ENCODE data around the gene ANAPC2. TPM values are rescaled to one million over a fixed set of nuclear protein-coding genes. Genes with fewer than 3 reads are reported as not detected.
"Not testable (repeated sequence)": the region's sequence is repeated elsewhere in the genome, so short reads cannot be mapped to it uniquely, and the experiment has no call there.

ANAPC2 gene
- total RNA-seq, 1 experiment from 2014 or later = 23.1 TPM

GRCh38 chr9:137145731-137146526 is 42.4 kb downstream of the ANAPC2 start:
- DNase-seq (ENCODE audit: low spot score) = no peak

GRCh38 chr9:137143459-137143858 is 44.9 kb downstream of the ANAPC2 start:
- no peak for DNase-seq (ENCODE audit: low spot score)

DNA sequence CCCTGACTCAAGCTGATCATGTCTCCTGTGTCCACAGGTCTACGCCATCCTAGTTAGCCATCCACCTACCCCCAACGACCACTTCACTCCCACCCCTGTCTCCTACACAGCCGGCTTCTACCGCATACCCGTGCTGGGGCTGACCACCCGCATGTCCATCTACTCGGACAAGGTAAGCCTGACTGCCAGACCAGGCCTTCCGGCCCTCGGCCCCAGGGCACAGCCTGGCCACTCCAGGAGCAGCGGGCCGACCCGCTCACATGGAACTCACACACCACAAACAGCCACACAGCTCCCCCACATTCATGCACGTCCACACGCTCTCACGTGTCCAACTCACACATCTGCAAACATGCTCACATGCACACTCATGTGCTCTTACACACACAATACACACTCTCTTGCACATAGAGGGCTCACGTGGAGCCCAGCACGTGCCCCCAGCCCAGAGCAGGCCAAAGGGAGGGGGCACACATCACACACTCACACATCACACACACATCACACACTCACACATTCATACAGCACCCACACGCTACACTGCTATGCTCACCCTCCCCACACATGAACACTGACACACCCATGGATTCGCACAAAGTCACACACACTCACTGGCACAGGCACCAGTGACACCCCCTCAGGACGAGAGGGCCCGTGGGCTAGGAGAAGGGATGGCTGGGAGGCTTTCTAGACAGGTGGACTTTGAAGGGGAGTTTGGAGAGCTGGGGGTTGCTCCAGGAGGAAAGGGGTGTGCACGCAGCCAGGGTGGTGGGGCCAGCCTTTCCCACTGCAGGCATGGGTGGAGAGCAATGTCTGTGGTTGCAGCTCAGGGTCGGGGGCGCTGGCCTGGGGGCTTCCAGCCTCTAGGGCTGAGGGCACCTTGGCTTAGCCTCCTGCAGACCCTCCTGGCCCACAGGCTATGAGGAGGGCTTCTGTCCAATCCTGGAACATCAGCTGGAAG is 46.1 kb downstream of the ANAPC2 start:
- no peak for DNase-seq (ENCODE audit: low spot score)

DNA sequence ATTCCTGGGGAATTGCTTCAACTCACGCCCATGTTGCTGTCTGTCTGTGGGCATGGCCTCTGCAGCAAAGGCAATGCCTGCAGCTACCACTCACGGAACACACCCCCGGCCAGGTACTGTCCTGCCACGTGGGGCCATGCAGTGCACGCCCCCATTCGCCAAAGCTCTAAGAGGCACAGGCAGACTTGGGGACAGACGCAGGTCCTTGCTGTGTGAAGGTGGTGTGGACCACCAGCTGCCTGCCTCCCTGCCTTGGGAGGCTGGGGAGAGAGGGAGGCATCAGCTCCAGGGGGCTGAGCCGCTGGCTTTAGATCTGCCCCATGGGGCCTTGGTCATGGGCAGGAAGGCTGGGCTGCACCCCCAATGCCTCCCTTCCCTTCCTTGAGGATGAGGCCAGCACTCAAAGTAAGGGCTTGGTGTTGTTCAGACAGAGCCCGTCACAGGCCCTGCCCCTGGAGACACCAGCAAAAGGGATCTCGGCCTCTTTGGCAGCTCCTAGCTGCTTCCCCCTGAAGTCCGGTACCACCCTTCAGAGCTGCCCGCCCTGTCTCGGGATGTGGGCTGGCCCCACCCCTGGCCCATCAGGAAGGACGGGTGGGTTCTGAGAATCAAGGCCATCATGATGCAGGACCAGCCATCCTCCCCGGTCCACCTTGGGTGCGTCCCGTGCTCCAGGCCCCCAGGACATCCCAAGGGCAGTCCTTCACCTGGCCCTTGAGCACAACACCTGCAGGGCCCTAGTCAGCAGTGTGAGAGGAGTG is 47.1 kb downstream of the ANAPC2 start:
- DNase-seq (ENCODE audit: low spot score) = no peak

GRCh38 chr9:137140151-137141012 is 48.0 kb downstream of the ANAPC2 start:
- no peak for DNase-seq (ENCODE audit: low spot score)

GRCh38 chr9:137139468-137140150 is 48.8 kb downstream of the ANAPC2 start:
- DNase-seq (ENCODE audit: low spot score) = no peak

DNA sequence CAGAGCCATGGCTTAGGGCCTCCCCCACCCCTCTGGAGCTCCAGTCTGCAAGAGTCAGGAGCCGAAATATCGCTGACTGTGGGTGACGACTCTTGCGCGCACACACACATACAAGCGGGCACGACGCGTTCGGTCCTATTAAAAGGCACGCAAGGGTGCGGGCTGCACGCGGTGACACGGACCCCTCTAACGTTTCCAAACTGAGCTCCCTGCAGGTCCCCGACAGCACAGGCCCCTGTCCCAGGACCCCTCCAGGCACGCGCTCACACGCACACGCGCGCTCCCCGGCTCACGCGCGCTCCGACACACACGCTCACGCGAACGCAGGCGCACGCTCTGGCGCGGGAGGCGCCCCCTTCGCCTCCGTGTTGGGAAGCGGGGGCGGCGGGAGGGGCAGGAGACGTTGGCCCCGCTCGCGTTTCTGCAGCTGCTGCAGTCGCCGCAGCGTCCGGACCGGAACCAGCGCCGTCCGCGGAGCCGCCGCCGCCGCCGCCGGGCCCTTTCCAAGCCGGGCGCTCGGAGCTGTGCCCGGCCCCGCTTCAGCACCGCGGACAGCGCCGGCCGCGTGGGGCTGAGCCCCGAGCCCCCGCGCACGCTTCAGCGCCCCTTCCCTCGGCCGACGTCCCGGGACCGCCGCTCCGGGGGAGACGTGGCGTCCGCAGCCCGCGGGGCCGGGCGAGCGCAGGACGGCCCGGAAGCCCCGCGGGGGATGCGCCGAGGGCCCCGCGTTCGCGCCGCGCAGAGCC is 49.5 kb downstream of the ANAPC2 start, which contains the start of gene GRIN1:
TSS of gene GRIN1 (plus strand) at position 433 of the 746 bp plus-strand sequence. CDS start 333 bp downstream, outside the sequence.
- no peak for DNase-seq (ENCODE audit: low spot score)

- no peak for DNase-seq (ENCODE audit: low spot score)
Observed at GRCh38 chr9:137138058-137138721, 50.2 kb downstream of the ANAPC2 start.

DNA sequence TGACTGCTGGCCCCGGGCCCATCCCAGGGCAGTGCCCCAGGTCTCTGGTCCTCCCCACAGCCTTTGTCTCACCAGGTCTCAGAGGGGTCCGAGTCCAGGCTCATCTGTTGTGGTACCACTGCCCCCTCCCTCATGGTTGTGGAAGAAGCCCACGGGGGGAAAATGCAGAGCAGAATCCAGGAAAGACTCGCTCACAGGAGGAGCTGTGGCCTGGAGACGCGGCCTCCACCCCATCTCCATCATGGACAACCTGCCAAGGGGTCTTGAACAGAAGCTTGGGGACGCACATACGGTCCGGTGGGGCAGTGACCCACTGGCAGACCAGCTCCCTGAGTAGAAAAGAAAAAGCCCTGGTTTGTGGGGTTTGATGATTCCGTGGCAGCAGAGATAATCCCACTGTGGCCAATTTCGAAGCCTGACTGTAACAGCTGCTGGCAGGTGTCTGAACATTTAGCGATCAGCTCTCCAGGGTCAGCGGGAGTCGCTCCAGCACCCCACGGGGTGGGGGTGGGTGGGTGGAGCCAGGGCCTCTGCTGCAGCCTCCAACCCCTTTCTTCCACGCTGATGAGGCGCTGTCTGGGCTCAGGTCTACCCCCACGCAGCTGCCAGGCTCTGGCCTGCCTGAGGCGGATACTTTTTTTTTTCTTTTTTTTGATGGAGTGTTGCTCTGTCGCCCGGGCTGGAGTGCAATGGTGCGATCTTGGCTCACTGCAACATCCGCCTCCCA is 51.3 kb downstream of the ANAPC2 start:
- no peak for DNase-seq (ENCODE audit: low spot score)

DNA sequence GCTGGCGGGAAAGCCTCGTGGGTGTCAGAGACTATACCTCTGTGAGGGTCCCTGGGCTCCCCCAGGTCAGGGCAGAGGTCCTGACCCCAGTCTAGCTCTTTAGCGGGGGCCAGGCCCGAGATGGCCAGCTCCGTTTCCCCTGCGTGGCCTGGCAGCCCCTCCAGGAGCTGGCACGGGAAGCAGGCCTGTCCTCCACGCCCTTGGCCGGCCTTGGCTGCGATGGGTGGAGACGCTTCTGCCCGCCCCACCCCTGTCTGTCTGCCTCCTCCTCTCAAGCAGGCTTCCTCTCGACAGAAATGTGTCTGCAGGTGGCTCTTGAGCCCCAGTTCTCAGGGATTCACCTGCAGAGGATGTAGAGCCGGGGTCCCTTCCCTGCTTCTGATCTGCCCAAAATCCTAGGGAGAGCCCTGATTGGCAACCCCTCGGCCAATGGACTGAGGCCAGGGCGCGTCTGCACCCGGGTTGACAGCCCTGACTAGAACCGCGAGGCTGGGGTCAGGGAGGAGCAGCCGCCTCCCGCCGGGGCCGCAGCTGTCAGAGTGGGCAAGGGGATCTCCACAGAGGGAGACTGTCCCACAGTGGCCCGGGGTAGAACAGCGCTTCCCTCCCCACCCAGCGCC is 52.0 kb downstream of the ANAPC2 start:
- no peak for DNase-seq (ENCODE audit: low spot score)

- not testable (repeated sequence) for DNase-seq (ENCODE audit: low spot score)
Observed at GRCh38 chr9:137135154-137135553, 53.2 kb downstream of the ANAPC2 start.

DNA sequence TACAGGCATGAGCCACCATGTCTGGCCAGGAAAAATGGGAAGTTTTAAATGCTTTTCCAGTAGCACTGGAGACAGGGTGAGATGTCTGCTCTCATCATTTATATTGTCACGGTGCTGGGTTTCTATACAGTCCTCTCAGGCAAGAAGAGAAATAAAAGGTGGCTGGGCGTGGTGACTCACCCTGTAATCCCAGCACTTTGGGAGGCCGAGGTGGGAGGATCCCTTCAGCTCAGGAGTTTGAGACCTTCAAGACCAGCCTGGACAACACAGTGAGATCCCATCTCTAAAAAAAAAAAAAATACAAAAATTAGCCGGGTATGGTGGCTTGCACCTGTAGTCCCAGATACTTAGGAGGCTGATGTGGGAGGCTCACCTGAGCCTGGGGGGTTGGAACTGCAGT is 54.2 kb downstream of the ANAPC2 start:
- DNase-seq (ENCODE audit: low spot score) = no peak

GRCh38 chr9:137130176-137130755 is 58.1 kb downstream of the ANAPC2 start:
- DNase-seq (ENCODE audit: low spot score) = peak; percentile 41

DNA sequence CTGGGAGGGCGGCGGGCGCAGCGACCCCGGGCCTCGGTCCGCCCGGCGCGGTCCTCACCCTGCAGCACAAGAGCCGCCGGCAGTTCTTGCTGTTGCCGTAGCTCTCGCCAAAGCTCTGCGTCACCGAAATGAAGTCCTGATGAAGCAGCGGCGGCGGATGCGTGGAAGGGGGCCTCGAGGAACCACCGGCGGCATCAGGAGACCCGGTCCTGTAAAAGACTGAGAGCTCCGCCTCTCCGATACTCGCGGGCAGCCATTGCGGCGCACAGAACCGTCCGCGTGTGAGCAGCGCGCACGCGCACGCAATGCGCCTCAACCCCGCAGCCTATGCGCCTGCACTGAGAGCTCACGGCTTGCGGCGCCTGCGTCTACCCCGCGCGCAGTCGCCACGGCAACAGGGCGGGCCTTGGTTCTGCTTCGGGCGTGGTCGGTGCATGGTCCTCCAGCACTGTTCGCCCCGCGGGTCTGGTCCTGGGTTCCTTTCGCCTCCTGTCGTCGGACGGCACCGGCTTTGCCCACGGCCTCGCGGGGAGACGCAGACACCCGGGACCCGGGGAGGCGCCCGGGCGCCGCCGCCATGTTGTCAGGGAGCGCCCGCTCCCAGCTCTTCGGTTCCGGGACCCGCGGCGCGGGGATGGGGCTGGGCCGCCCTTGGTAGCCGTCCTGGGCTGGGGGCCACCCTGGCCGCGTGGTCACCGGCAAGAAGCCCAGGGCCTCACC is 58.7 kb downstream of the ANAPC2 start:
- DNase-seq (ENCODE audit: low spot score) = peak; percentile 93

- no peak for DNase-seq (ENCODE audit: low spot score)
Observed at GRCh38 chr9:137128862-137129455, 59.4 kb downstream of the ANAPC2 start.

DNA sequence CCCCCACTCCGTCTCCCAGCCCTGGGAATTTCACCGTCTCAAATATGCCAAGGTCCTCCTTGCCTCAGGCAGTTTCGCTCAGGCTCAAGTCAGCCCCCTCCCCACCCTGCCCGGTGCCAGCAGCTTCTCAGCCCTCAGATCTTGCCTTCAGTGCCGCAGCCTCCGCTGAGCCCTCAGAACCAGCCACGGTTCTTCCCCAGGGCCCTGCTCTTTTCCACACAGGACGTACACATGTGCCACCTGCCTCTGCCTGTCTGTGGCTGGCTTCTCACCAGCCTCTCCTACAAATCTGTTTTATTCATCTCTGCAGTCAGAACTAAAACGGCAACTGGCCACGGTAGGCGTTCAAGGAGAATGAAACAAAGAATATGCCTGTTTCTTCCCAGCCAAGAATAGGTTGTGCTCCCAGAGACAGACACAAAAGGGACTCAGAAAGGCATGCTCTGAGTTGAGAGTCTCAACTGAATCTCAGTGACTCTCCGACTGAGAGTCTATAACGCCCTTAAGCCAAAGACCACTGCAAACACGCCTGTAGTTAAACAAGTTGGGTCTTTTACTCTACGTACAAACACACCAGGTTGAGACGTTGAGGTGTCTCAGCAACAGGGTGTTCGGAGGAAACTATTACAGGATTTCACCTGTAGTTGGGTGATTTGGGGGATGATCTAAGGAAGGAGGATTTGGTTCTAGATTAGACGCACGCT is 60.0 kb downstream of the ANAPC2 start:
- DNase-seq (ENCODE audit: low spot score) = no peak

Data from A172 (cell line).